ENCODE measurements around the gene ZNRD2. TPM values are rescaled to one million over a fixed set of nuclear protein-coding genes. Genes with fewer than 3 reads are reported as not detected.
"Not testable (repeated sequence)": the region's sequence is repeated elsewhere in the genome, so short reads cannot be mapped to it uniquely, and the experiment has no call there.

The ZNRD2 gene
- total RNA-seq, 1 donor from 2014 or later, result 67.3 TPM

- TF ChIP-seq CTCF (IDR thresholded peaks at IDR 0.05; ENCODE audit: insufficient read depth, low read length, poor library complexity, severe bottlenecking), result no peak
- H3K27me3 ChIP-seq (ENCODE audit: control insufficient read depth, insufficient read depth, low read length), result no peaks in the 10 kb centered on the region
These were observed 7.5 kb upstream of the ZNRD2 start for GRCh38 chr11:65562788-65563187.

GRCh38 chr11:65563601-65564000 is 6.7 kb upstream of the ZNRD2 start:
- no peak for TF ChIP-seq CTCF (IDR thresholded peaks at IDR 0.05; ENCODE audit: insufficient read depth, low read length, poor library complexity, severe bottlenecking)
- Histone ChIP-seq H3K4me3 (ENCODE audit: low read depth, low read length) (no peak overlapping the region), H3K27me3 (ENCODE audit: control insufficient read depth, insufficient read depth, low read length) (no peaks in the 10 kb centered on the region), H3K36me3 (ENCODE audit: control insufficient read depth, insufficient read depth, low read length) (no peaks in the 10 kb centered on the region)
- no peak for DNase-seq (ENCODE audit: low read depth)

More at GRCh38 chr11:65562788-65563187, 7.5 kb upstream of the ZNRD2 start:
- Histone ChIP-seq H3K36me3 (ENCODE audit: control insufficient read depth, insufficient read depth, low read length) (no peaks in the 10 kb centered on the region), H3K4me3 (ENCODE audit: low read depth, low read length) (no peak overlapping the region)
- no peak for DNase-seq (ENCODE audit: low read depth)

- not testable (repeated sequence) for H3K4me3 ChIP-seq (ENCODE audit: low read depth, low read length); DNase-seq (ENCODE audit: low read depth); H3K36me3 ChIP-seq (ENCODE audit: control insufficient read depth, insufficient read depth, low read length)
These were observed 5.3 kb upstream of the ZNRD2 start for GRCh38 chr11:65564879-65565559.

GRCh38 chr11:65565624-65566453 is 4.4 kb upstream of the ZNRD2 start:
- DNase-seq (ENCODE audit: low read depth), result no peak
- TF ChIP-seq CTCF (IDR thresholded peaks at IDR 0.05; ENCODE audit: insufficient read depth, low read length, poor library complexity, severe bottlenecking), result no peak

More at GRCh38 chr11:65564879-65565559, 5.3 kb upstream of the ZNRD2 start:
- not testable (repeated sequence) for H3K27me3 ChIP-seq (ENCODE audit: control insufficient read depth, insufficient read depth, low read length)

GRCh38 chr11:65569164-65569972 is 909 bp upstream of the ZNRD2 start:
- no peak for TF ChIP-seq CTCF (IDR thresholded peaks at IDR 0.05; ENCODE audit: insufficient read depth, low read length, poor library complexity, severe bottlenecking)
- DNase-seq (ENCODE audit: low read depth), result no peak
- H3K27me3 ChIP-seq (ENCODE audit: control insufficient read depth, insufficient read depth, low read length), result no peaks in the 10 kb centered on the region
- H3K4me3 ChIP-seq (ENCODE audit: low read depth, low read length), result peak overlapping the region; percentile 72
- H3K36me3 ChIP-seq (ENCODE audit: control insufficient read depth, insufficient read depth, low read length), result peaks cover 1% of the 10 kb centered on the region

More at GRCh38 chr11:65565624-65566453, 4.4 kb upstream of the ZNRD2 start:
- H3K4me3 ChIP-seq (ENCODE audit: low read depth, low read length), result no peak overlapping the region
- H3K27me3 ChIP-seq (ENCODE audit: control insufficient read depth, insufficient read depth, low read length), result no peaks in the 10 kb centered on the region
- H3K36me3 ChIP-seq (ENCODE audit: control insufficient read depth, insufficient read depth, low read length), result no peaks in the 10 kb centered on the region

GRCh38 chr11:65571420-65571819 is 1.1 kb downstream of the ZNRD2 start:
- H3K27me3 ChIP-seq (ENCODE audit: control insufficient read depth, insufficient read depth, low read length), result no peaks in the 10 kb centered on the region
- peaks cover 1% of the 10 kb centered on the region for H3K36me3 ChIP-seq (ENCODE audit: control insufficient read depth, insufficient read depth, low read length)
- peak overlapping the region; percentile 72 for H3K4me3 ChIP-seq (ENCODE audit: low read depth, low read length)
- no peak for TF ChIP-seq CTCF (IDR thresholded peaks at IDR 0.05; ENCODE audit: insufficient read depth, low read length, poor library complexity, severe bottlenecking)
- no peak for DNase-seq (ENCODE audit: low read depth)
